HG02678 (cell line): Measurements from ENCODE around the gene PFKL.
"Not testable (repeated sequence)": the region's sequence is repeated elsewhere in the genome, so short reads cannot be mapped to it uniquely, and the experiment has no call there.

Source experiments
- ATAC-seq: cut with Tn5 transposase; IDR thresholded peaks from one replicate; pipeline ENCODE4 v1.9.1; 2021; ENCODE audit warnings: mild to moderate bottlenecking, moderate library complexity; ENCODE audit not compliant: unreplicated experiment

PFKL gene

GRCh38 chr21:44337941-44338895 is 38.4 kb downstream of the PFKL start:
- no peak for ATAC-seq

- ATAC-seq = peak; percentile 88
These were observed 39.4 kb downstream of the PFKL start, which contains the start of gene CFAP410 for GRCh38 chr21:44338971-44339910. CFAP410 (minus strand) TSS chr21:44339390; CDS start chr21:44339194, 196 bp downstream.

- not testable (repeated sequence) for ATAC-seq
These were observed 42.0 kb downstream of the PFKL start for GRCh38 chr21:44341726-44342458.

- ATAC-seq = not testable (repeated sequence)
These were observed 43.1 kb downstream of the PFKL start for GRCh38 chr21:44342981-44343380.

GRCh38 chr21:44344541-44345183 is 44.8 kb downstream of the PFKL start:
- ATAC-seq = no peak

GRCh38 chr21:44345495-44345894 is 45.6 kb downstream of the PFKL start:
- no peak for ATAC-seq

- no peak for ATAC-seq
These were observed 48.1 kb downstream of the PFKL start for GRCh38 chr21:44347911-44348451.

GRCh38 chr21:44348861-44349260 is 49.0 kb downstream of the PFKL start:
- no peak for ATAC-seq

- no peak for ATAC-seq
These were observed 49.6 kb downstream of the PFKL start for GRCh38 chr21:44349416-44349846.

GRCh38 chr21:44349847-44350772 is 50.3 kb downstream of the PFKL start:
- ATAC-seq = no peak

- no peak for ATAC-seq
These were observed 51.1 kb downstream of the PFKL start for GRCh38 chr21:44350773-44351481.

- ATAC-seq = no peak
These were observed 51.8 kb downstream of the PFKL start for GRCh38 chr21:44351535-44352252.

- no peak for ATAC-seq
These were observed 52.5 kb downstream of the PFKL start for GRCh38 chr21:44352253-44352860.

- ATAC-seq = peak; percentile 60
These were observed 53.5 kb downstream of the PFKL start, which contains the start of gene TRPM2 for GRCh38 chr21:44353191-44353970. TRPM2 (plus strand) TSS chr21:44353621; CDS start chr21:44353701, 80 bp downstream.

GRCh38 chr21:44354001-44354405 is 54.1 kb downstream of the PFKL start:
- ATAC-seq = no peak
